BJ (cell line): ENCODE data around the gene FGGY. TPM values are rescaled to one million over a fixed set of nuclear protein-coding genes. Genes with fewer than 3 reads are reported as not detected.
"Not testable (repeated sequence)": the region's sequence is repeated elsewhere in the genome, so short reads cannot be mapped to it uniquely, and the experiment has no call there.

Source experiments
- CTCF ChIA-PET: fragments of 350-600 bp; formaldehyde crosslinking; extraction: SDS; loops from one replicate; lab custom pipeline; 2021; ENCODE audit warnings: antibody characterized with exemption, inconsistent platforms; lab: Yijun Ruan, JAX
- POLR2A ChIA-PET: fragments of 300-600 bp; sonication (Branson Sonifier 250); formaldehyde crosslinking; extraction: SDS; loops from one replicate; lab custom pipeline; 2021; ENCODE audit warnings: antibody characterized with exemption; lab: Charles Lee
- DNase-seq: peaks from one replicate; pipeline ENCODE4 v3.0.0-alpha.2; 2011; ENCODE audit warnings: low read depth
- H3K27me3 ChIP-seq: 2 replicates; pipeline ENCODE4 v1.6.0; 2011; ENCODE audit warnings: low read length; ENCODE audit not compliant: control insufficient read depth, insufficient read depth
- H3K36me3 ChIP-seq: 2 replicates; pipeline ENCODE4 v1.5.1; 2011; ENCODE audit warnings: low read length; ENCODE audit not compliant: control insufficient read depth, insufficient read depth
- H3K4me3 ChIP-seq: 2 replicates; pipeline ENCODE4 v1.5.1; 2011; ENCODE audit warnings: low read depth, mild to moderate bottlenecking, control low read depth, low read length
- CTCF ChIP-seq: IDR thresholded peaks from 2 replicates; pipeline ENCODE4 v1.5.1; 2011; ENCODE audit warnings: low read depth, mild to moderate bottlenecking, control low read depth, inconsistent platforms, low read length, moderate library complexity; ENCODE audit not compliant: insufficient read depth
- polyA plus RNA-seq: library from polyadenylated mRNA; depleted of rRNA; stranded (reverse); fragments of >200 nt; gene quantifications from 2 replicates; pipeline ENCODE4 v1.2.3, GENCODE V29; 2011

The FGGY gene
- polyA plus RNA-seq, 1 experiment, result 9.9 TPM

- no peaks in the 10 kb centered on the region for H3K36me3 ChIP-seq
- CTCF ChIA-PET, result interaction anchor here (0.6 to 1.0 kb wide), 3 partner anchors 12 to 365 kb away, joined by 3 read pairs; no protein-coding TSS in a partner anchor
- H3K27me3 ChIP-seq, result no peaks in the 10 kb centered on the region
- no peak overlapping the region for H3K4me3 ChIP-seq
- no peak for DNase-seq
- POLR2A ChIA-PET, result no interaction called here
- no peak for TF ChIP-seq CTCF
These were observed 190.6 kb downstream of the FGGY start for GRCh38 chr1:59487335-59488031.

- TF ChIP-seq CTCF, result no peak
- POLR2A ChIA-PET, result no interaction called here
- no peaks in the 10 kb centered on the region for H3K27me3 ChIP-seq
- CTCF ChIA-PET, result no interaction called here
- no peak for DNase-seq
- H3K36me3 ChIP-seq, result no peaks in the 10 kb centered on the region
- no peak overlapping the region for H3K4me3 ChIP-seq
These were observed 195.6 kb downstream of the FGGY start for GRCh38 chr1:59492500-59492899.

GRCh38 chr1:59494145-59494833 lies 197.4 kb downstream of the FGGY start:
- no peak for TF ChIP-seq CTCF
- H3K36me3 ChIP-seq, result no peaks in the 10 kb centered on the region
- ChIA-PET CTCF (no interaction called here), POLR2A (no interaction called here)
- no peak overlapping the region for H3K4me3 ChIP-seq
- H3K27me3 ChIP-seq, result no peaks in the 10 kb centered on the region
- no peak for DNase-seq

GRCh38 chr1:59496156-59496555 lies 199.3 kb downstream of the FGGY start:
- H3K36me3 ChIP-seq, H3K4me3 ChIP-seq, CTCF ChIA-PET, DNase-seq, H3K27me3 ChIP-seq, POLR2A ChIA-PET: not testable (repeated sequence)

GRCh38 chr1:59497616-59498015 lies 200.7 kb downstream of the FGGY start:
- ChIA-PET CTCF (no interaction called here), POLR2A (no interaction called here)
- Histone ChIP-seq H3K36me3 (no peaks in the 10 kb centered on the region), H3K27me3 (no peaks in the 10 kb centered on the region), H3K4me3 (no peak overlapping the region)
- no peak for TF ChIP-seq CTCF
- no peak for DNase-seq
